ENCODE measurements around the gene TRAF7. TPM values are rescaled to one million over a fixed set of nuclear protein-coding genes. Genes with fewer than 3 reads are reported as not detected.

TRAF7 gene
- total and polyA plus RNA-seq, 2 of the 13 experiments (the other 11 are each of a cell fraction or from before 2014, with no cell fraction given), result 47.9 to 65.6 TPM

- TF ChIP-seq ZBTB14 (CRISPR knock-in tag; IDR thresholded peaks at IDR 0.05) (no peak), ZFP41 (CRISPR knock-in tag; IDR thresholded peaks at IDR 0.05; ENCODE audit: borderline replicate concordance) (no peak), HDAC2 (CRISPR knock-in tag; IDR thresholded peaks at IDR 0.05) (peak; percentile 40; the same call in 1 of the 2 replicates), ZFP36 (IDR thresholded peaks at IDR 0.05; ENCODE audit: borderline replicate concordance, low read depth, low read length, partially characterized antibody) (no peak), KDM2A (CRISPR knock-in tag; IDR thresholded peaks at IDR 0.05; ENCODE audit: borderline replicate concordance, low read depth) (peak; percentile 54), KLF11 (CRISPR knock-in tag; IDR thresholded peaks at IDR 0.05) (no peak), ZNF543 (CRISPR knock-in tag; IDR thresholded peaks at IDR 0.05) (no peak), KLF16 (CRISPR knock-in tag; IDR thresholded peaks at IDR 0.05) (no peak), ZNF496 (CRISPR knock-in tag; IDR thresholded peaks at IDR 0.05; ENCODE audit: insufficient replicate concordance) (no peak), JUN (CRISPR knock-in tag; IDR thresholded peaks at IDR 0.05) (0 out of 2 replicates have a peak, but pooled peaks have one; percentile 41), ZNF251 (CRISPR knock-in tag; IDR thresholded peaks at IDR 0.05) (no peak), TEAD3 (CRISPR knock-in tag; optimal IDR thresholded peaks at IDR 0.05; ENCODE audit: borderline replicate concordance) (peak; percentile 79), NR2F1 (CRISPR knock-in tag; IDR thresholded peaks at IDR 0.05) (peak in 1 of 2 experiments; percentile 53; a peak in 1 of 4 replicates), JARID2 (CRISPR knock-in tag; IDR thresholded peaks at IDR 0.05; ENCODE audit: insufficient replicate concordance) (peak; percentile 31), PLRG1 (conservative IDR thresholded peaks at IDR 0.05) (no peak), FOXA3 (CRISPR knock-in tag; IDR thresholded peaks at IDR 0.05) (no peak), ZC3H4 (CRISPR knock-in tag; IDR thresholded peaks at IDR 0.05; ENCODE audit: borderline replicate concordance) (no peak), KDM4B (CRISPR knock-in tag; IDR thresholded peaks at IDR 0.05) (no peak), ZNF558 (CRISPR knock-in tag; IDR thresholded peaks at IDR 0.05; ENCODE audit: borderline replicate concordance) (no peak), GPN1 (CRISPR knock-in tag; IDR thresholded peaks at IDR 0.05; ENCODE audit: borderline replicate concordance) (no peak), ZFP37 (CRISPR knock-in tag; IDR thresholded peaks at IDR 0.05; ENCODE audit: borderline replicate concordance) (no peak), ATF3 (CRISPR knock-in tag; IDR thresholded peaks at IDR 0.05) (peak; percentile 41; the same call in 1 of the 2 replicates), RFX1 (IDR thresholded peaks at IDR 0.05) (no peak)
- TF ChIP-seq, protein P1, sequence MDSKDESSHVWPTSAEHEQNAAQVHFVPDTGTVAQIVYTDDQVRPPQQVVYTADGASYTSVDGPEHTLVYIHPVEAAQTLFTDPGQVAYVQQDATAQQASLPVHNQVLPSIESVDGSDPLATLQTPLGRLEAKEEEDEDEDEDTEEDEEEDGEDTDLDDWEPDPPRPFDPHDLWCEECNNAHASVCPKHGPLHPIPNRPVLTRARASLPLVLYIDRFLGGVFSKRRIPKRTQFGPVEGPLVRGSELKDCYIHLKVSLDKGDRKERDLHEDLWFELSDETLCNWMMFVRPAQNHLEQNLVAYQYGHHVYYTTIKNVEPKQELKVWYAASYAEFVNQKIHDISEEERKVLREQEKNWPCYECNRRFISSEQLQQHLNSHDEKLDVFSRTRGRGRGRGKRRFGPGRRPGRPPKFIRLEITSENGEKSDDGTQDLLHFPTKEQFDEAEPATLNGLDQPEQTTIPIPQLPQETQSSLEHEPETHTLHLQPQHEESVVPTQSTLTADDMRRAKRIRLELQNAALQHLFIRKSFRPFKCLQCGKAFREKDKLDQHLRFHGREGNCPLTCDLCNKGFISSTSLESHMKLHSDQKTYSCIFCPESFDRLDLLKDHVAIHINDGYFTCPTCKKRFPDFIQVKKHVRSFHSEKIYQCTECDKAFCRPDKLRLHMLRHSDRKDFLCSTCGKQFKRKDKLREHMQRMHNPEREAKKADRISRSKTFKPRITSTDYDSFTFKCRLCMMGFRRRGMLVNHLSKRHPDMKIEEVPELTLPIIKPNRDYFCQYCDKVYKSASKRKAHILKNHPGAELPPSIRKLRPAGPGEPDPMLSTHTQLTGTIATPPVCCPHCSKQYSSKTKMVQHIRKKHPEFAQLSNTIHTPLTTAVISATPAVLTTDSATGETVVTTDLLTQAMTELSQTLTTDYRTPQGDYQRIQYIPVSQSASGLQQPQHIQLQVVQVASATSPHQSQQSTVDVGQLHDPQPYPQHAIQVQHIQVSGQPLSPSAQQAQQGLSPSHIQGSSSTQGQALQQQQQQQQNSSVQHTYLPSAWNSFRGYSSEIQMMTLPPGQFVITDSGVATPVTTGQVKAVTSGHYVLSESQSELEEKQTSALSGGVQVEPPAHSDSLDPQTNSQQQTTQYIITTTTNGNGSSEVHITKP (CRISPR knock-in tag; IDR thresholded peaks at IDR 0.05; ENCODE audit: low read depth), result no peak
- TF ChIP-seq, protein P2, sequence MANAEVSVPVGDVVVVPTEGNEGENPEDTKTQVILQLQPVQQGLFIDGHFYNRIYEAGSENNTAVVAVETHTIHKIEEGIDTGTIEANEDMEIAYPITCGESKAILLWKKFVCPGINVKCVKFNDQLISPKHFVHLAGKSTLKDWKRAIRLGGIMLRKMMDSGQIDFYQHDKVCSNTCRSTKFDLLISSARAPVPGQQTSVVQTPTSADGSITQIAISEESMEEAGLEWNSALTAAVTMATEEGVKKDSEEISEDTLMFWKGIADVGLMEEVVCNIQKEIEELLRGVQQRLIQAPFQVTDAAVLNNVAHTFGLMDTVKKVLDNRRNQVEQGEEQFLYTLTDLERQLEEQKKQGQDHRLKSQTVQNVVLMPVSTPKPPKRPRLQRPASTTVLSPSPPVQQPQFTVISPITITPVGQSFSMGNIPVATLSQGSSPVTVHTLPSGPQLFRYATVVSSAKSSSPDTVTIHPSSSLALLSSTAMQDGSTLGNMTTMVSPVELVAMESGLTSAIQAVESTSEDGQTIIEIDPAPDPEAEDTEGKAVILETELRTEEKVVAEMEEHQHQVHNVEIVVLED (CRISPR knock-in tag; IDR thresholded peaks at IDR 0.05; ENCODE audit: borderline replicate concordance), result no peak
These were observed 7.8 kb downstream of the TRAF7 start (continued) for GRCh38 chr16:2163211-2163881.
